HG02970 (cell line): Measurements from ENCODE around the gene UNC5A.

Experiments used
- ATAC-seq: cut with Tn5 transposase; IDR thresholded peaks from one replicate; pipeline ENCODE4 v1.9.1; 2021; ENCODE audit warnings: mild to moderate bottlenecking, moderate library complexity, moderate number of reproducible peaks; ENCODE audit not compliant: unreplicated experiment, low FRiP score

The UNC5A gene

DNA sequence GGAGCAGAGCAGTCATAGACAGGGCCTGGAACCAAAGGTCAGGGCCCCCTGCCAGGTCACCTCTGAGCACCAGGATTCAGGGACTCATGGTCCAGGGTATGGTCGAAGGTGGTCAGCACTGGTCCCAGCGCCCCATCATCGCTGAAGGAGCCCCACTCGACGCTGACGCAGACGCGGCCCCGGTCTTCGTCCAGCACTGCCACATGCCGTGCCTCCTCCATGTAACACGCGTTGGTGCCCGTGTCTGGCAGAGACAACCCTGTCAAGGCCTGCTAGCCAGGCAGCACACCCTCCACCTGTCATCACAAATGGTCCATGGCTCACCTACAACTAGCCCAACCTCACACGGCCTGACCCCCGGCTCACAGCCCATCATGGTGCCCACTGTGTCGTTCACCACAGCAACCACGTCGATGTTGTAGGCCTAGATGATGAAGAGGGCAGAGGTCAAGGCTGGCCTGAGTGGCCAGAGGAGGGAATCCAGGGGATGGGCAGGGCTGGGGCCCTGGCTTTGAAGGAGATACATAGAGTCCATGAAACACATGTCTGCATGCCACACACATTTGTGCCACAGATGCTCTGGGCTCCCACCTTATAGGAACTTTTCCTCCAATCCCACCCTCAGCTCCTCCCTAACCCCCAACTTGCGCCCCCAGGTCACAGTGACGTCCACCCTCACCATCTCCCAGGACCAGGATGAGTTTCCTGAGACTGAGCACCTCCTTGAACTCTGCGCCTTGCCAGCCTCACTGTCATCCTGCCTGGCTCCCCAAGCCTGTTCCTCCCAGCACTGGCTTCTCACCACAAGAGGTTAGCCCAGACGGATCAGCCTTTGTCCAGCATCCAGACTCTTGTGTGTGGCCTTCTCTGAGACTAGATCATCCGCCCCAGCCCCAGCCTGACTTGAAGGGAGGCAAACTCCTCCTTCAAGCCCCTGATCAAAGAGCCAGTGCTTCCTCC lies 79.2 kb downstream of the UNC5A start:
- ATAC-seq, result no peak

- ATAC-seq, result no peak
Measured at GRCh38 chr5:176890455-176891330, 80.3 kb downstream of the UNC5A start.

- no peak for ATAC-seq
Measured at GRCh38 chr5:176891331-176891958, 81.1 kb downstream of the UNC5A start.

- ATAC-seq, result no peak
Measured at GRCh38 chr5:176892663-176893062, 82.3 kb downstream of the UNC5A start.

DNA sequence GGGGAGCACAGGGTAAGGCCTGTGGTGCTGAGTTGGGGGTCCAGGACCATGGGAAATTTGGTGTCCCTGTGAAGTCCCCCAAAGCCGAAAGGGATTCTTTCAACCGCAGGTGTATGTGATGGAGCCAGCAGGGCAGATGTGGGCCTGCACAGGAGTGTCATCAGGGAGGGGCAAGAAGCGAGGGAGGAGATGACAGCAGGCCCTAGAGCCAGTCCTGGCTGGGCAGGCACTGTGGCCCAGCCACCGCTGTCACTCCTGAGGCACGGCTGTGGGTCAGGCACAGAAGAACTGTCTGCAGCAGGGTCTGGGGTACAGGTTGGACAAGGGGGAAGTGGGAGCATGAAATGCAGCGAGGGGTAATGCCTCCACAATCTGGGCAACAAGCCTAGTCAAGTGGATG lies 83.9 kb downstream of the UNC5A start:
- ATAC-seq, result no peak

- ATAC-seq, result no peak
Measured at GRCh38 chr5:176895831-176896230, 85.5 kb downstream of the UNC5A start.

DNA sequence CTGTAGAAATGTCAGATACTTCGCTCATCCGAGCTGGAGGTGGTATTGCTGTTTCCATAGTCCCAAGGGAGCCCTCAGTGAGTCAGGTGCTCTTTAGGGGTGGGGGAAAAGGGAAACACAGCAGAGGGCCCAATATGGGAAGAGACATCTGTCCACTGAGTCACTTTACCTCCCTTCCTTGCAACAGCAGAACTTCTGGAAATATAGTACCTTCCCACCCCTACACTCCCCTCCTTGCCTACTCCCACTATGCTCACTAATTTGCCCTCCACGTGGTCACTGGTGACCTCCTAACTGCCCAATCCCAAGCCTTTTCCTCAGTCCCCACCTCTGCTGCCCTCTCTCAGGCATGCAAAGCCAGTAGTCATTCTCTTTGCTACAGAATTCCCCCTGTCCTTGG lies 86.9 kb downstream of the UNC5A start:
- no peak for ATAC-seq

GRCh38 chr5:176899296-176899891 lies 89.0 kb downstream of the UNC5A start, which contains the start of gene HK3:
Gene HK3 (minus strand): TSS chr5:176899346. CDS start chr5:176896159, 3,187 bp downstream.
- no peak for ATAC-seq

DNA sequence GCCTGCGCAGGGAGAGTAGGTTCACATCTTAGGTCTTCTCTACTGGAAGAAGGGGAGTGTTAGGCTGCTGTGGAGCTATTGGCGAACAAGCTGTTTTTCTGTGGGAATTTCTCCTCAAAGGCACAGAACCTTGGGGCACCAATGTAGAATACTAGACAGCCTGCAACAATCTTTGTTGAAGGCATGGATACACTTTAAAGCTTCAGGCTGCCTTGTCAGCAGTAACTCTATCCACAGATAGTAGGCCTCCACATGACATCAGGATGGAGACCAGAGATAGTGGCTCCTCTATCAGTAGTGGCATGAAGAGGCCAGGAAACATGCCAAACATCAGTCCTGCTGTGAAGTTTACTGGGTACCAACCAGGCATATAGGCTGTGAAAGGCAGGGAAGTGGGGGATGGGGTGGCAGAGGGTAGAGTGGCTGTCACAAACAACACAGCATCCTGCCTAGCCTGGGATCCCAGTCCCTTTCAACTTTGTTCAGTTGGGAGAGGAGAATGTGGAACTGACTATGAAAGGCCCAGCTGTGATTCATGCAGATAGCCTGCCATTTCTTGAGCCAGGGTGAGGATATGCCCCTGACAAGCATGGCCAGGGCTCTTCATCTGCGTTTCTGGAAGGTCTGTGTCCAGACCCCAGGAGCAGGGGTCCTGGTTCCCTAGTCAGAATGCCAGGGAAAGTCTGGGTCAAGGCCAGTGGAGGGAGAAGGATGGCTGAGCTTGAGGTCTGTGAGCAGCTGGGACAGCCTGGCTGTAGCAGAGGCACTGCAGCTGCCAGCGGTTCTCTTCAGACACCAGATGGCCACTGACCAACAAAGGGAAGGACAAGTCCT lies 89.8 kb downstream of the UNC5A start:
- no peak for ATAC-seq

DNA sequence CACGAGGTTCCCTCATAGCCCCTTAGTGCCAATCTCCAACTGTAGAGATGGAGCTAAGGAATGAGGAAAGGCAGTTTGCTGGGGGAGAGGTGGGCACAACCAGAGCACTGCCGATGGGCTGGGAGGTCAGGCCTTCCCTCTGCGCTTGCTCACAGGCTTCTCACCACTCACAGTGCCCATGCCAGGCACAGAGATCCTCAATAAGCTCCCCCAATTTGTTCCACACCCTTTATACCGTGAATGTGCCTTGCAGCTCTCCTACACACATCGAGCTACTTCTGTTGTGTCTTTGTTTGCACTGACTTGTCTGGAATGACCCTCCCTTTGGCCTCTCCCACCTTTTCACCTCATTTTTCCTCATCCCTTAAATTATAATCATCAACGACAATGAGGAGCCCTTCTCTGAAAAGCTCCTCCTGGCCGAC lies 90.4 kb downstream of the UNC5A start:
- no peak for ATAC-seq

- no peak for ATAC-seq
Measured at GRCh38 chr5:176901260-176902101, 91.1 kb downstream of the UNC5A start.

DNA sequence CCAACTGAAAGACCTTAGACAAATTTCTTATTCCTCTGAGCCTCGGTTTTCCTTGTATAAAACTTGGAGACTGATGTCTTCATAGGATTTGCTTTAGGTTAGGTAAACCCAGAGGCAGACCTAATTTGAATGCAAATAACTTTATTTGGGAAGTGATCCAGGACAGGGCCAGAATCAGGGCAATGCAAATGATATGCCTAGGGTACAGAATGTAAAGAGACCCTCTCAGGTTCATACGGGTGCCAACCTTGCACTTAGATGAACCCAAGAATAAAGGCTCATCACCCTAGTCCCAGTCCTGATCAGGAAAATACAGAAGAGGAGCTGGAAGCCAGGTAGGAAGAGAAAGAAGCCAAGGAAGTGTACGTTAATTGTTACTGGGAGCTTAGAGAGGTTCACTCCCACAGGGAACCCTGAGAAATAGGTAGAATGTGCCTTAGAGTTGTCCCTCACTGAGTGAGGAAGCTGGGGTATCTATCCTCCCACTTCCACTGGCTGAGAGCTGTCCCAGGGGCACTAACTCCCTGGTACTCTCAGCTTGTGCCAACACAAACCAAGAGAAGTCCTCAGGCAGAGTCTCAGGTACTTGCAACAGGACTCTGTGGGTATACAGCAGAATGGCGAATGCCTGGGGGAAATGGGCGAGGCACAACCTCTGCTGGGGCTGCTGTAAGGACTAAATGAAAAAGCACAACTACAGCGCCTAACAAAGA lies 91.9 kb downstream of the UNC5A start:
- no peak for ATAC-seq

GRCh38 chr5:176902911-176903664 lies 92.7 kb downstream of the UNC5A start:
- ATAC-seq, result no peak

GRCh38 chr5:176904276-176904675 lies 93.9 kb downstream of the UNC5A start:
- no peak for ATAC-seq

DNA sequence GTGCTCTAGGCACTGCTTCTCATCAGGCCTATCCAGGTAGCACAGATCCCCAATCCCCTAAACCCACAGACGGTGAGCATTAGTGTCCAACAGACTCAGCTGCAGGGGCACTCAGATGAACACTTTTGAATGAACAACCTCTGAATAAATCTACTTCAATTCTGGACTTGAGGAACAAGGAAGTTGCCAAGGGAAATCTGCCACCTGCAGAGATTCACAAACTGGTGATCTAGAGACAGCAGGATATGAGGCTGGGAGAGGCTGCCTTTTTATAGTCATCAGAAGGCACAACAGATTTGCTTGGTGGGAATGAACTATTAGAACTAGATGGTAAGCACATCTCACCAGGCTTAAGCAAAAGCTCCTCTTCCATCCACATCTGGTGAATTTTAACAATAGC lies 95.8 kb downstream of the UNC5A start:
- ATAC-seq, result no peak

GRCh38 chr5:176906796-176907195 lies 96.4 kb downstream of the UNC5A start:
- ATAC-seq, result no peak

GRCh38 chr5:176908675-176909368 lies 98.5 kb downstream of the UNC5A start:
- no peak for ATAC-seq
